GM18511 (cell line): ENCODE measurements around the gene ABLIM2.
"Not testable (repeated sequence)": the region's sequence is repeated elsewhere in the genome, so short reads cannot be mapped to it uniquely, and the experiment has no call there.

Experiments used
- ATAC-seq: cut with Tn5 transposase; IDR thresholded peaks from one replicate; pipeline ENCODE4 v1.9.1; 2021; ENCODE audit warnings: mild to moderate bottlenecking, moderate library complexity; ENCODE audit not compliant: unreplicated experiment

ABLIM2 gene

GRCh38 chr4:7947927-7948326, 210.7 kb downstream of the ABLIM2 start:
- no peak for ATAC-seq

- no peak for ATAC-seq
Measured at GRCh38 chr4:7945709-7946380, 212.8 kb downstream of the ABLIM2 start.

- no peak for ATAC-seq
Measured at GRCh38 chr4:7944599-7945220, 213.9 kb downstream of the ABLIM2 start.

- ATAC-seq: not testable (repeated sequence)
Measured at GRCh38 chr4:7943688-7944087, 214.9 kb downstream of the ABLIM2 start.

GRCh38 chr4:7943211-7943610, 215.4 kb downstream of the ABLIM2 start:
- no peak for ATAC-seq

- no peak for ATAC-seq
Measured at GRCh38 chr4:7941965-7942496, 216.6 kb downstream of the ABLIM2 start.

GRCh38 chr4:7941111-7941964, 217.3 kb downstream of the ABLIM2 start:
- ATAC-seq: no peak

GRCh38 chr4:7939377-7940108, 219.1 kb downstream of the ABLIM2 start, which contains the start of gene AFAP1:
TSS of gene AFAP1 (minus strand) at chr4:7939861. CDS start at chr4:7872078, 67,783 bp downstream.
- ATAC-seq: peak; percentile 90

GRCh38 chr4:7938609-7939376, 219.8 kb downstream of the ABLIM2 start:
- no peak for ATAC-seq

- no peak for ATAC-seq
Measured at GRCh38 chr4:7938266-7938608, 220.4 kb downstream of the ABLIM2 start.

- ATAC-seq: no peak
Measured at GRCh38 chr4:7937006-7937405, 221.6 kb downstream of the ABLIM2 start.

- ATAC-seq: no peak
Measured at GRCh38 chr4:7933651-7934510, 224.7 kb downstream of the ABLIM2 start.

- no peak for ATAC-seq
Measured at GRCh38 chr4:7932287-7932686, 226.3 kb downstream of the ABLIM2 start.

- no peak for ATAC-seq
Measured at GRCh38 chr4:7929118-7929951, 229.3 kb downstream of the ABLIM2 start.

- ATAC-seq: no peak
Measured at GRCh38 chr4:7928711-7929110, 229.9 kb downstream of the ABLIM2 start.

- ATAC-seq: no peak
Measured at GRCh38 chr4:7926822-7927221, 231.8 kb downstream of the ABLIM2 start.

GRCh38 chr4:7924570-7924969, 234.0 kb downstream of the ABLIM2 start:
- no peak for ATAC-seq

- ATAC-seq: no peak
Measured at GRCh38 chr4:7924163-7924562, 234.4 kb downstream of the ABLIM2 start.
